Fibroblast of mammary gland (primary cell): ENCODE data around the gene SNCB.
A peak's percentile ranks its signal among the peaks of the same experiment; 100 is the strongest.

ENCODE experiments used
- DNase-seq: peaks from one replicate; pipeline ENCODE4 v3.0.0-alpha.2; 2010; ENCODE audit warnings: low read depth
- H3K4me3 ChIP-seq: 2 replicates; pipeline ENCODE4 v1.5.1; 2011; ENCODE audit warnings: low read depth, mild to moderate bottlenecking, low read length, moderate library complexity; ENCODE audit not compliant: control insufficient read depth
- CTCF ChIP-seq: conservative IDR thresholded peaks from 2 replicates; pipeline ENCODE4 v1.5.1; 2011; ENCODE audit warnings: low read depth, low read length, inconsistent platforms; ENCODE audit not compliant: control insufficient read depth, insufficient read depth

SNCB gene

GRCh38 chr5:176625512-176625911 is 4.8 kb downstream of the SNCB start:
- no peak for TF ChIP-seq CTCF
- no peak overlapping the region for H3K4me3 ChIP-seq
- no peak for DNase-seq

- no peak for DNase-seq
- H3K4me3 ChIP-seq, result no peak overlapping the region
- no peak for TF ChIP-seq CTCF
Measured at GRCh38 chr5:176624938-176625337, 5.4 kb downstream of the SNCB start.

GRCh38 chr5:176624142-176624541 is 6.2 kb downstream of the SNCB start:
- no peak overlapping the region for H3K4me3 ChIP-seq
- no peak for DNase-seq
- no peak for TF ChIP-seq CTCF

- DNase-seq, result no peak
- no peak overlapping the region for H3K4me3 ChIP-seq
- no peak for TF ChIP-seq CTCF
Measured at GRCh38 chr5:176621661-176622079, 8.7 kb downstream of the SNCB start.

- TF ChIP-seq CTCF, result no peak
- H3K4me3 ChIP-seq, result no peak overlapping the region
- peak; percentile 30 for DNase-seq
Measured at GRCh38 chr5:176620333-176620981, 9.9 kb downstream of the SNCB start.

GRCh38 chr5:176619569-176620332 is 10.6 kb downstream of the SNCB start:
- no peak overlapping the region for H3K4me3 ChIP-seq

More at GRCh38 chr5:176619569-176620332, 10.6 kb downstream of the SNCB start:
- DNase-seq, result no peak
- no peak for TF ChIP-seq CTCF
